GM18873 (cell line): ENCODE measurements around the gene CP.
"Not testable (repeated sequence)": the region's sequence is repeated elsewhere in the genome, so short reads cannot be mapped to it uniquely, and the experiment has no call there.

ENCODE experiments used
- ATAC-seq: cut with Tn5 transposase; IDR thresholded peaks from one replicate; pipeline ENCODE4 v1.9.1; 2021; ENCODE audit warnings: mild to moderate bottlenecking, moderate library complexity, moderate number of reproducible peaks; ENCODE audit not compliant: unreplicated experiment, low FRiP score

The CP gene

DNA sequence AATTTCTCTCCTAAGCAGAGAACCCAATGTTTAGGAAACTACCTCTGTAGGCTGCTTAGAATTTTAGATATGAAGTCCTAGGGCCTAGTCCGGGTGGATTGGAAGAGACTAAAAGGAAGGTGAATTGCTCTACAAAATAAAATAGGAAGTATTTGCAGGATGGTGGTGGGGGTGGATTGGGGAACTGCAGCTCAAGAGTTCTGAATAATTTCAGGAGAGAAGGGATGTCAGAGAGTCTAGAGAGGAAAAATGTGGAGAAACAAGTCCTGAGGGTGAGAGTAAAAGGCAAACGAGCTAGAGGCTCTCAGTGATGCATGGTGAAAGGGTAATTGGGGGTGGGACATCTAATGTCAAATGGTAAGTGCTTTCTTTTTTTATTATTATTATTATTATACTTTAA lies 10.2 kb upstream of the CP start:
- ATAC-seq = no peak

GRCh38 chr3:149227591-149228268 lies 6.1 kb upstream of the CP start:
- ATAC-seq = no peak

DNA sequence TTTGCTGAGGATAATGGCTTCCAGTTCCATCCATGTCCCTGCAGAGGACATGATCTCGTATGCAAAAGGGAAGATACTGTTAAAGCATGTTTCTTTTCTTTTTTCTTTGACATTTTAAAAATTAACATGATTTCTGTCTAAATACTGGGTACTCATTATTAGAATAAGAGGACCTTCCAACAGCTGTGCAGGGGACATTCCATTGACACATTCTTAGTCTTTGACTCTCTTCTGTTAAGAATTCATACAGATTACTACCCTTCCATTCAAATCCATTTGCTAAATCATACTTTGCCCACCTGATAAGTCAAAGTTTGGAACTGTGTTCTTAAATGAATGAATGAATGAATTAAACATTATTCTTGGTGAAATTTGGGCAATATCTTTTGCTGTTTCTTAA lies 5.1 kb upstream of the CP start:
- no peak for ATAC-seq

DNA sequence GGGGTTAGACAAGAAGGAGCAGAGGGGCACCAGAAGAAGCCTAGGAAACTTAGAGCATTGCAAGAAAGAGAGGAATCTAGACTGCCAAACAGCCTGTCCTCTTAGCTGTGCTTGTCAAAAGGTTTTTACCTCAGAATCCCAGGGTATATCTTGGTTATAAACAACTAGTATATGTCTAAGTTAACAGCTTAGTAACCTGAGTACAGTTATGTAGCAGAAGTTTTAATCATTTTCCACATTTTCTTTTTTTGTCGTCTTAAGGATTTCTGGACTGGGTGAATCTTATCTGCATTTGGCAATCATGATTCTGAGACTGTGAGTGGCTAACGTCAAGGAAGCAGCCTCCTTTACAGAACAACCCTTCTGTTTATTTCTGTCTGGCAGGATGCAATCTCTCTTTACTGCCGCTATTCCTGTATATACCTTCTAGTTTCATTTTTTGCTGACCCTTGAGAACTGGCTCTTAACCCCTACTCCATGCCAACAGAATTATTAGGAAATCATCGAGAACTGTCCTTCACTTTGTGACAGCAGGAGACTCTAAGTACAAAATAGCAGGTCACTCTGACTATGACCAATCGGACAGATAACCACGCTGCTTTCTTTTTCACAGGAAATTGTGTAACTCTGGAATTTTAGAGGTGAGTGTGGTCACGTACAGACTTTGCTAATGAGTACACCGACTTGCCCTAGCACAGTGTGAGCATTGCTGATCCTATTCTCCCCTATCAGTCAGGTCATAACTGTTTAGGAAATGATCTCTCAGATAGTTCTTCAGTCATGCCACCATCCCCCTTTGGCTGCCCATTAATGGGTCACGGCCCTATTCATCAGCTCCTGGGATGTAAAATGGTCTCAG lies 3.3 kb upstream of the CP start:
- ATAC-seq = peak; percentile 98

DNA sequence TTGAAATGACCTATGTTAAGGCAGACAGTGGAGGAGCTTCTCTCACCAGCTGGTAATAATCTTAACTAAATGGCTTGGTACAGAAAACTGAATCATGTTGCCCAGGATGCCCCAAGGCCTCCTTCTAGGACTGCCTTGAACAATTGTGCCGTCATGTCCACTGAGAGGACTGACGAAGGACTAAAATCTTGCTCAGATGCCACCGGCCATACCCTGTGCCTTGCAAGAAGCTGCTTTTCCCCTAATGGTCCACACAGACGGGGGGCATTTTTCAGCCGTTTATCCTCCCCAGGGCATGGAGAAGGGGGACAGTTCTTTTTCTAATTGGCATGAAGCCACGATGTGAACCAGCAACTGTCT lies 1.8 kb upstream of the CP start:
- ATAC-seq = no peak

GRCh38 chr3:149219380-149220121 lies 2.1 kb downstream of the CP start:
- ATAC-seq = not testable (repeated sequence)

DNA sequence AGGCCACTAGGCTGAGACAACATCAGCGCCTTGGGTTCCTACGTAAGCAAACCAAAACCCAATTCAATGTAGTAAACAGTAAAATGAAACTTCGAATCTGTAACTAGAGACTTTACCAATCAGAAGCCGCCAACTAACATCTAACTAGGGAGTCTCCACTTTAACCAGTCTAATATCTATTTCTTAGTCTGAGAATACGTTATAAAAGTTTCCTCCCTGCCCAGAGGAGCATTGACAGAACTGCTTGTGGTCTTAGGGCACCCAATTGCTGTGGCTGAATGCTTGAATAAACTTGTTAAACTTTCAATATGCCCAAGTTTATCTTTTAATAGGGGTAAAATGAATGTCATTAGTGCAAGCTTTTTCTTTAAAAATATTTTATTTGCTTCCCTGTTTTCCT lies 4.3 kb downstream of the CP start:
- ATAC-seq = no peak

DNA sequence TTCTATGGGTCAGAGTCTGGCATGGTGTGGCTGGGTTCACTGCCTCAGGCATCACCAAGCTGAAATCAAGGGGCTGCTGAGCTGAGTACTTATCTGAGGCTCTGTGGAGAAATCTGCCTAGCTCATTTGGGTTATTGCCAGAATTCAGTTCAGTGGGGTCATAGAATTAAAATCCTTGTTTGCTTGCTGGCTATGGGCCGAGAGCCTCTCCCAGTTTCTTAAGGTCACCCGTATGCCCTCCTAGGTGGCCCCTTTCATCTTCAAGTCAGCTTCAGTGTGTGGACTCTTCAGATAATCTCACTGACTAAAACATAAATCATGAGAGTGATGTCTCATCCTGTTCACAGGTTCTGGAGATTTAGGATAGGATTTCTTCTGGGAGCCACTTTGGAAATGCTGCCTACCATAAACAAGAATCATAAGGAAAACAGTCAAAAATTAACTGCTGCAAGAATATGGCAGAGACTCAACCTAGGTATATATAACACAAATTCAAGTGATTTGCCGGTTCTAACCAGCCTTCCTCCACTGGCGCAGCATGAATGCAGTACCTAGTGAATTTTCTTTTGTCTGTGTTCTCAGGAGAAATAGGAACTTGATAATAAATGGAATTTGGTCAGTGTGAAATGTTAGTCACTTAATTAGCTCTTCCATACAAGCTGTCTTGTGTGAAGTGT lies 5.3 kb downstream of the CP start:
- no peak for ATAC-seq

DNA sequence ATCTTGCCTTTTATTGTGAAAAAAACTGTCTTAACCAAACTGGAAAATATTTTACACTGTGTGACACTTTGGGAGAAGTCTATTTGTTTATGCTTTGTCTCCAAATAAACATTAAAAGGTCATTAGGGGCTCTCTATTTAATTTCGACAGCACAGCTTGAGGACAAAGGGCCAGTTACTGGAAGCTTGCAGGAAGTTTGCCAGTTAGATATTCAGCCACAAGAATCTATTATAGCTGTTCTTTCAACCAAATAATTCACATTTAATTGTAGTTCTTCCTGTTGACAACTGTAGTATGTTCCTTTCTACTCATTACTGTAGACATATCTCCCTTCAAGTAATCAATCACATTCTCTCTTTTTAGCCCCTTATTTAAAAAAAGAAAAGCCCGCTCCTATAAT lies 6.1 kb downstream of the CP start:
- no peak for ATAC-seq

DNA sequence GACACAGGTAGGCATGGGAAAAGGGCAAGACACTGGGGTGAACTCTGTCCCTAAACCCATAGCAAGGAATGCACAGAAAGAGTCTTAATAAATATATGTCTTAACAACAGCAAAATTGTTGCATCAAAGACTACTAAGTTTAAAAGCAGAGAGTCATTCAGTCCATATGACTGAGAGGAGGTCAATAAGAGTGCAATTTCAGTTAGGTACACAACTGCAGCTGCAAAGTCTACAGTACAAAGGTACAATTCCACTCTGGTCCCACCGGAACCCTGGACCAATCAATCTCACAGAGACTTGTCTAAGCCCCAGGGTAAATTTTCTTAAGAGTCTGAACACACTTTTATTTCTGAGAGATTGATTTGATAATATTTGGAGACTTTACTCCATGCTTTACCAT lies 6.9 kb downstream of the CP start:
- ATAC-seq = no peak

GRCh38 chr3:149212386-149212785 lies 9.2 kb downstream of the CP start:
- no peak for ATAC-seq

GRCh38 chr3:149209431-149209830 lies 12.2 kb downstream of the CP start:
- no peak for ATAC-seq

- ATAC-seq = no peak
These were observed 14.2 kb downstream of the CP start for GRCh38 chr3:149207475-149207874.

DNA sequence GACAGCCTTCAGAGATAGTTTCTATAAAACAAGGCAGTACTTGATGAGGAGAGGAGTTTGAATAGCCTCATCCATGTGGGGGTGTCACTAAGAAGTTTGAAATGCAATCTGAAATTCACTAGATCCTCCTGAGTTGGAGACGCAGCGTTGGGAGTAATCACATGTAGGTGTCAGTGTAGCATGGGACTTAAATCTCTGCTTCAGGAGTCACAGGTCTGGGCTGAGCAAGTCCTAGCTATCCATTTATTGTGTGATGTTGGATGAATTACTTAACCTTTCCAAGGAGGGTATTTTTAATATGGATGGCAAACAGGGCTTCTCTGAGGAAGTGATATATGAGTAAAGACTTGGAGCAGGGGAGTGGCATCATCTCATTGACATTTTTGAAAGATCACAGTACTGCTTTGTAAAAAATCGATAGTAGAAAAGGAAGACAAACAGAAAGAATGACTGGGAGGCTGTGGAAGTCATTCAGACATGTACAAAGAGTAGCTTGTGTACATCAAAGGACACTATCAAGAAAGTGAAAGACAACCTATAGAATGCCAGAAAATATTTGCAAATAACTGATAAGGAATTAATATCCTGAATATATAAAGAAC lies 17.1 kb downstream of the CP start:
- no peak for ATAC-seq

DNA sequence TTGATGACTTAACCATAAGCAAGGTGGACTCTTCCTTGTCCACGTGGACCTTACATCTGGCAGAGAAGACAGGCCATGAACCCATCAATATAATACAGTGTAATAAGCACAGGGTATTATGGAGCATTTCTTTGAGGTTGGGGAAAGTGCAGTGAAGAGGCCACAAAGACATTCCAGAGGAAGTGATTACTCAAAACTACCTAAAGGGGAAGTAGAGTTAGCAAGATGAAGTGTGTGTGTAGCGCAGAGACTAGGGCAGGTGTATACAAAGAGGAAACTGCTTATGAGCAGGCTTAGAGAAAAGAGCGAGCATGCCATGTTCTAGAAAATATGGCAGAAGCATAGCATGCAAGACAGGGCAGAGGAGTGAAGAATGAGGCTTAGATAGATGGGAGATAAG lies 17.9 kb downstream of the CP start:
- peak; percentile 99 for ATAC-seq

DNA sequence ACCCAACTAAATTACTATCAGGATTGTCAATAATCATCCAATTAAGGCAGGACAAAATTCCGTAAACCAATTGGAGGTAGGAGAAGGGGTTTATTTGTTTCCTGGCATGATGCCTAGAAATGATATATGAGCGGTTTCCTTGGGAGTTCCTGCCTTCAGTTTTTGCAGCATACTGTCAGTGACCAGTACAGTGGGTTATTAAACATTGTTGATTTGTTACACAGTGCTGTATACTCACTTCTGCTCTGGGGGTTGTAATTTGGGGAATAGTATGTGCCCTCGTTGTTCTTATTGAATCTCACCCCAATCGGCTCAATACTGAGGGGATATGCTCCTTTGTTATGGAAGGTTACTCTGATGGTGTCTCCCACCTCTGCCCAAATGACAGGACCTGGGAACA lies 22.2 kb downstream of the CP start:
- ATAC-seq = no peak

GRCh38 chr3:149198611-149199010 lies 23.0 kb downstream of the CP start:
- no peak for ATAC-seq

DNA sequence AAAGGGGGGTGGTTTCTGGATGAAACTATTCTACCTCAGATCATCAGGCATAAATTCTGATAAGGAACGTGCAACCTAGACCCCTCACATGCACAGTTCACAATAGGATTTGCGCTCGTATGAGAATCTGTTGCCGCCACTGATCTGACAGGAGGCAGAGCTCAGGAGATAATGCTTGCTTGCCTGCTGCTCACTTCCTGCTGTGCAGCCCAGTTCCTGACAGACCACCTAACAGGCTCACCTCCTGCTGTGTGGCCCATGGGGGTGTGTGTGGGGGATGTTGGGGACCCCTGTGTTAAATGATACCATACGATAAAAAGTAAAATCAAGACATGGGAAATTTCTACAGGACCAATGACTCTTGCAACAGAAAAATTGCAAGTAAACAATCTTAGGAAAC lies 24.0 kb downstream of the CP start:
- ATAC-seq = no peak

- not testable (repeated sequence) for ATAC-seq
These were observed 24.6 kb downstream of the CP start for GRCh38 chr3:149196805-149197592.

DNA sequence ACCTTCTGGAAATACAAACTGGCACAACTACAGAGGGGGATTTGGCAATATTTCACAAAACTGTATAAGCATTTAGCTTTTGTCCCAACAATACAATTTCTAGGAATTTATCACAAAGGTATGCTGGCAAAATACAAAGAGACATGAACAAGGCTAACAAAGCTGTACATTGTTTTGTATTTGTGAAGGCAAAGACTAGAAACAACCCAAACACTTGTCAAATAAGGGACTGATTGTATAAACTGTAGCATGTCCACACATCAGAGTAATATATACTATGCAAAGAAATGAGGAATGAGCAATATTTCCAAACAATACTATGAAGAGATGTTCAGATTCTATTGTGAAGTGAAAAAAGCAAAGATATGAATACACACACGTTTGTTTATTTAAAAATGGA lies 26.4 kb downstream of the CP start:
- ATAC-seq = no peak
